ENCODE data around the gene MAML2. TPM values are rescaled to one million over a fixed set of nuclear protein-coding genes. Genes with fewer than 3 reads are reported as not detected.
"Not testable (repeated sequence)": the region's sequence is repeated elsewhere in the genome, so short reads cannot be mapped to it uniquely, and the experiment has no call there.

MAML2 gene
- total RNA-seq, 2 experiments from 2014 or later: 14.1 to 14.3 TPM

GRCh38 chr11:96279896-96280290, 63.1 kb downstream of the MAML2 start:
- H3K36me3 Mint-ChIP-seq: peaks cover 47% of the 10 kb centered on the region
- H3K9me3 Mint-ChIP-seq: peaks cover 3% of the 10 kb centered on the region
- no peak for DNase-seq
- H3K27me3 Mint-ChIP-seq: no peaks in the 10 kb centered on the region
- H3K27ac Mint-ChIP-seq: peak overlapping the region; percentile 11
- H3K4me3 Mint-ChIP-seq: no peak overlapping the region
- H3K4me1 Mint-ChIP-seq: peaks cover 72% of the 10 kb centered on the region

- Mint-ChIP-seq H3K27ac (peak overlapping the region; percentile 68), H3K4me1 (peaks cover 66% of the 10 kb centered on the region), H3K27me3 (no peaks in the 10 kb centered on the region), H3K9me3 (no peaks in the 10 kb centered on the region), H3K36me3 (peaks cover 44% of the 10 kb centered on the region), H3K4me3 (no peak overlapping the region)
- DNase-seq: no peak
Observed at GRCh38 chr11:96279018-96279895, 63.7 kb downstream of the MAML2 start.

GRCh38 chr11:96278039-96278897, 64.7 kb downstream of the MAML2 start:
- peak overlapping the region; percentile 68 for H3K27ac Mint-ChIP-seq
- H3K27me3 Mint-ChIP-seq: no peaks in the 10 kb centered on the region
- DNase-seq: no peak
- H3K36me3 Mint-ChIP-seq: peaks cover 35% of the 10 kb centered on the region
- peaks cover 61% of the 10 kb centered on the region for H3K4me1 Mint-ChIP-seq
- no peak overlapping the region for H3K4me3 Mint-ChIP-seq
- no peaks in the 10 kb centered on the region for H3K9me3 Mint-ChIP-seq

- H3K36me3 Mint-ChIP-seq: peaks cover 36% of the 10 kb centered on the region
- H3K27me3 Mint-ChIP-seq: no peaks in the 10 kb centered on the region
- H3K9me3 Mint-ChIP-seq: no peaks in the 10 kb centered on the region
- H3K4me1 Mint-ChIP-seq: peaks cover 60% of the 10 kb centered on the region
- H3K4me3 Mint-ChIP-seq: no peak overlapping the region
- no peak for DNase-seq
- peak overlapping the region; percentile 68 for H3K27ac Mint-ChIP-seq
Observed at GRCh38 chr11:96277696-96278038, 65.3 kb downstream of the MAML2 start.

GRCh38 chr11:96276836-96277235, 66.2 kb downstream of the MAML2 start:
- DNase-seq: no peak
- Mint-ChIP-seq H3K4me3 (no peak overlapping the region), H3K4me1 (peaks cover 59% of the 10 kb centered on the region), H3K27me3 (no peaks in the 10 kb centered on the region), H3K36me3 (peaks cover 38% of the 10 kb centered on the region), H3K27ac (no peak overlapping the region), H3K9me3 (peaks cover 2% of the 10 kb centered on the region)

GRCh38 chr11:96275801-96276594, 67.0 kb downstream of the MAML2 start:
- H3K27me3 Mint-ChIP-seq: no peaks in the 10 kb centered on the region
- no peak overlapping the region for H3K4me3 Mint-ChIP-seq
- no peak for DNase-seq
- H3K36me3 Mint-ChIP-seq: peaks cover 42% of the 10 kb centered on the region
- peaks cover 6% of the 10 kb centered on the region for H3K9me3 Mint-ChIP-seq
- H3K27ac Mint-ChIP-seq: no peak overlapping the region
- H3K4me1 Mint-ChIP-seq: peaks cover 53% of the 10 kb centered on the region

GRCh38 chr11:96273507-96273906, 69.5 kb downstream of the MAML2 start:
- Mint-ChIP-seq H3K9me3 (peaks cover 24% of the 10 kb centered on the region), H3K4me1 (peaks cover 51% of the 10 kb centered on the region), H3K27me3 (no peaks in the 10 kb centered on the region), H3K36me3 (peaks cover 60% of the 10 kb centered on the region), H3K4me3 (no peak overlapping the region), H3K27ac (no peak overlapping the region)
- DNase-seq: no peak

- Mint-ChIP-seq H3K36me3 (peaks cover 62% of the 10 kb centered on the region), H3K9me3 (peaks cover 26% of the 10 kb centered on the region), H3K4me1 (peaks cover 49% of the 10 kb centered on the region), H3K27me3 (no peaks in the 10 kb centered on the region), H3K27ac (peak overlapping the region; percentile 59), H3K4me3 (no peak overlapping the region)
- DNase-seq: no peak
Observed at GRCh38 chr11:96272529-96273222, 70.3 kb downstream of the MAML2 start.

- Mint-ChIP-seq H3K36me3 (peaks cover 58% of the 10 kb centered on the region), H3K27me3 (no peaks in the 10 kb centered on the region), H3K4me1 (peaks cover 58% of the 10 kb centered on the region), H3K4me3 (no peak overlapping the region), H3K9me3 (peaks cover 26% of the 10 kb centered on the region), H3K27ac (peak overlapping the region; percentile 16)
- DNase-seq: no peak
Observed at GRCh38 chr11:96271777-96272176, 71.2 kb downstream of the MAML2 start.

GRCh38 chr11:96271352-96271751, 71.6 kb downstream of the MAML2 start:
- H3K4me1 Mint-ChIP-seq: peaks cover 62% of the 10 kb centered on the region
- H3K27ac Mint-ChIP-seq: peak overlapping the region; percentile 16
- H3K36me3 Mint-ChIP-seq: peaks cover 56% of the 10 kb centered on the region
- peaks cover 26% of the 10 kb centered on the region for H3K9me3 Mint-ChIP-seq
- not testable (repeated sequence) for DNase-seq, H3K4me3 Mint-ChIP-seq, H3K27me3 Mint-ChIP-seq

GRCh38 chr11:96268527-96268926, 74.5 kb downstream of the MAML2 start:
- not testable (repeated sequence) for H3K4me3 Mint-ChIP-seq, DNase-seq, H3K27me3 Mint-ChIP-seq
- Mint-ChIP-seq H3K36me3 (peaks cover 63% of the 10 kb centered on the region), H3K9me3 (peaks cover 26% of the 10 kb centered on the region), H3K4me1 (peaks cover 80% of the 10 kb centered on the region), H3K27ac (peak overlapping the region; percentile 94)

- Mint-ChIP-seq H3K9me3 (peaks cover 26% of the 10 kb centered on the region), H3K4me3 (peak overlapping the region; percentile 60), H3K4me1 (peaks cover 80% of the 10 kb centered on the region), H3K27me3 (no peaks in the 10 kb centered on the region), H3K27ac (peak overlapping the region; percentile 94), H3K36me3 (peaks cover 62% of the 10 kb centered on the region)
- peak; percentile 64 for DNase-seq
Observed at GRCh38 chr11:96267496-96268032, 75.4 kb downstream of the MAML2 start.

GRCh38 chr11:96267001-96267495, 75.9 kb downstream of the MAML2 start:
- peaks cover 26% of the 10 kb centered on the region for H3K9me3 Mint-ChIP-seq
- H3K36me3 Mint-ChIP-seq: peaks cover 60% of the 10 kb centered on the region
- peaks cover 77% of the 10 kb centered on the region for H3K4me1 Mint-ChIP-seq
- no peaks in the 10 kb centered on the region for H3K27me3 Mint-ChIP-seq
- H3K27ac Mint-ChIP-seq: peak overlapping the region; percentile 94
- DNase-seq: no peak
- peak overlapping the region; percentile 60 for H3K4me3 Mint-ChIP-seq

GRCh38 chr11:96265972-96266371, 77.0 kb downstream of the MAML2 start:
- DNase-seq: no peak
- Mint-ChIP-seq H3K4me1 (peaks cover 82% of the 10 kb centered on the region), H3K4me3 (no peak overlapping the region), H3K27ac (peak overlapping the region; percentile 94), H3K36me3 (peaks cover 52% of the 10 kb centered on the region), H3K27me3 (no peaks in the 10 kb centered on the region), H3K9me3 (peaks cover 20% of the 10 kb centered on the region)

Data from activated naive CD8-positive, alpha-beta T cell treated with anti-CD3 and anti-CD28 coated beads for 36 hours (primary cell).